HEK293 (cell line): ENCODE measurements around the gene OGFOD2.

Source experiments
- CTCF ChIA-PET: fragments of 350-600 bp; formaldehyde crosslinking; extraction: SDS; loops from one replicate; lab custom pipeline; 2021; ENCODE audit warnings: antibody characterized with exemption; lab: Yijun Ruan, JAX
- POLR2A ChIA-PET: fragments of 300-600 bp; formaldehyde crosslinking; extraction: SDS; loops from one replicate; lab custom pipeline; 2020; ENCODE audit warnings: antibody characterized with exemption, inconsistent platforms; lab: Yijun Ruan, JAX
- H3K27ac ChIP-seq: fragments of 200-500 bp; sonication (Bioruptor generic); 2 replicates; pipeline ENCODE4 v1.5.1; 2014; ENCODE audit warnings: low read depth, low read length, control low read depth, inconsistent platforms; ENCODE audit errors: extremely low read depth
- H3K36me3 ChIP-seq, 2 experiments: fragments of 200-500 bp in 1 of 2; sonication (Bioruptor generic) in 1 of 2; 1 replicate in 1 of 2; 2 replicates in 1 of 2; pipeline ENCODE4 v1.5.1; 2014 to 2017; ENCODE audit warnings: inconsistent platforms in 2 of 2, low read length in 2 of 2; ENCODE audit not compliant: control insufficient read depth in 2 of 2, insufficient read depth in 1 of 2
- H3K4me1 ChIP-seq: fragments of 200-500 bp; sonication (Bioruptor generic); 2 replicates; pipeline ENCODE4 v1.5.1; 2014; ENCODE audit warnings: mild to moderate bottlenecking, low read length, inconsistent platforms; ENCODE audit not compliant: control insufficient read depth, insufficient read depth
- H3K4me3 ChIP-seq: 2 replicates; pipeline ENCODE4 v1.5.1; 2011; ENCODE audit warnings: low read depth, mild to moderate bottlenecking, control low read depth, low read length, moderate library complexity
- H3K9me3 ChIP-seq: fragments of 200-500 bp; sonication (Bioruptor generic); 2 replicates; pipeline ENCODE4 v1.5.1; 2014; ENCODE audit warnings: low read depth, low read length, inconsistent platforms; ENCODE audit not compliant: control insufficient read depth, insufficient read depth
- EGR2 ChIP-seq: fragments of 450-650 bp; formaldehyde crosslinking; IDR thresholded peaks from 2 replicates; pipeline ENCODE4 v1.5.1; 2016; ENCODE audit warnings: low read depth, missing biosample characterization, missing genetic modification characterization
- KLF16 ChIP-seq: fragments of 450-650 bp; formaldehyde crosslinking; IDR thresholded peaks from 2 replicates; pipeline ENCODE4 v1.5.1; 2017; ENCODE audit warnings: missing biosample characterization, missing genetic modification characterization
- MZF1 ChIP-seq: fragments of 450-650 bp; formaldehyde crosslinking; IDR thresholded peaks from 2 replicates; pipeline ENCODE4 v1.5.1; 2017; ENCODE audit warnings: missing biosample characterization, missing genetic modification characterization, borderline replicate concordance
- OSR2 ChIP-seq: fragments of 450-650 bp; formaldehyde crosslinking; IDR thresholded peaks from 2 replicates; pipeline ENCODE4 v1.5.1; 2016; ENCODE audit warnings: missing biosample characterization, missing genetic modification characterization
- OVOL3 ChIP-seq: fragments of 450-650 bp; formaldehyde crosslinking; IDR thresholded peaks from 2 replicates; pipeline ENCODE4 v1.5.1; 2016; ENCODE audit warnings: missing biosample characterization, missing genetic modification characterization
- REST ChIP-seq: fragments of 450-650 bp; formaldehyde crosslinking; IDR thresholded peaks from 2 replicates; pipeline ENCODE4 v1.5.1; 2016; ENCODE audit warnings: missing biosample characterization, missing genetic modification characterization
- ZBTB20 ChIP-seq: fragments of 450-650 bp; formaldehyde crosslinking; IDR thresholded peaks from 2 replicates; pipeline ENCODE4 v1.5.1; 2016; ENCODE audit warnings: missing biosample characterization, missing genetic modification characterization
- ZBTB6 ChIP-seq: fragments of 450-650 bp; formaldehyde crosslinking; IDR thresholded peaks from 2 replicates; pipeline ENCODE4 v1.5.1; 2017; ENCODE audit warnings: missing biosample characterization, missing genetic modification characterization
- ZFHX2 ChIP-seq: fragments of 450-650 bp; formaldehyde crosslinking; conservative IDR thresholded peaks from 2 replicates; pipeline ENCODE4 v1.5.1; 2016; ENCODE audit warnings: missing biosample characterization, missing genetic modification characterization
- ZFP3 ChIP-seq: fragments of 450-650 bp; formaldehyde crosslinking; IDR thresholded peaks from 2 replicates; pipeline ENCODE4 v1.5.1; 2016; ENCODE audit warnings: low read depth, missing biosample characterization, missing genetic modification characterization
- ZNF184 ChIP-seq: fragments of 450-650 bp; IDR thresholded peaks from 2 replicates; pipeline ENCODE4 v1.5.1; 2018; ENCODE audit warnings: missing biosample characterization, mild to moderate bottlenecking, missing genetic modification characterization
- ZNF214 ChIP-seq: fragments of 450-650 bp; formaldehyde crosslinking; IDR thresholded peaks from 2 replicates; pipeline ENCODE4 v1.5.1; 2017; ENCODE audit warnings: missing biosample characterization, mild to moderate bottlenecking, missing genetic modification characterization, borderline replicate concordance
- ZNF473 ChIP-seq: fragments of 450-650 bp; formaldehyde crosslinking; IDR thresholded peaks from 2 replicates; pipeline ENCODE4 v1.5.1; 2017; ENCODE audit warnings: missing biosample characterization, missing genetic modification characterization
- ZNF558 ChIP-seq: fragments of 450-650 bp; formaldehyde crosslinking; IDR thresholded peaks from 2 replicates; pipeline ENCODE4 v1.5.1; 2016; ENCODE audit warnings: missing biosample characterization, missing genetic modification characterization
- ZNF792 ChIP-seq: fragments of 450-650 bp; formaldehyde crosslinking; IDR thresholded peaks from 2 replicates; pipeline ENCODE4 v1.5.1; 2016; ENCODE audit warnings: missing biosample characterization, missing genetic modification characterization
- TF ChIP-seq, protein P1 (sequence below): fragments of 450-650 bp; formaldehyde crosslinking; IDR thresholded peaks from 2 replicates; pipeline ENCODE4; 2016; ENCODE audit warnings: missing biosample characterization, missing genetic modification characterization

OGFOD2 gene

GRCh38 chr12:122961531-122962329, 13.3 kb upstream of the OGFOD2 start:
- TF ChIP-seq ZBTB6 (tag by site-specific recombination) (no peak), ZNF214 (no peak), ZBTB20 (peak; percentile 30), ZNF792 (tag by site-specific recombination) (peak; percentile 96), OSR2 (tag by site-specific recombination) (peak; percentile 50; the same call in 1 of the 2 replicates), OVOL3 (tag by site-specific recombination) (no peak), ZFHX2 (tag by site-specific recombination) (peak; percentile 55), MZF1 (tag by site-specific recombination) (no peak)
- H3K4me1 ChIP-seq = peaks cover 12% of the 10 kb centered on the region
- no peak overlapping the region for H3K27ac ChIP-seq
- H3K36me3 ChIP-seq = peaks cover 7 to 23% of the 10 kb centered on the region in 2 experiments; a peak in 2 of 3 replicates
- ChIA-PET POLR2A (no interaction called here), CTCF (interaction anchor here (1.3 kb wide), 1 partner anchor 9 kb away, joined by 4 read pairs; no protein-coding TSS in a partner anchor)
- no peak overlapping the region for H3K4me3 ChIP-seq
- H3K9me3 ChIP-seq = no peaks in the 10 kb centered on the region

GRCh38 chr12:122963941-122964265, 11.1 kb upstream of the OGFOD2 start:
- H3K9me3 ChIP-seq = no peaks in the 10 kb centered on the region
- ChIA-PET POLR2A (interaction anchor here (1.2 kb wide), 1 partner anchor 10 kb away, joined by 3 read pairs; no protein-coding TSS in a partner anchor), CTCF (interaction anchor here (1.3 kb wide), 1 partner anchor 105 kb away, joined by 6 read pairs; no protein-coding TSS in a partner anchor)
- H3K27ac ChIP-seq = no peak overlapping the region
- H3K4me3 ChIP-seq = no peak overlapping the region
- peaks cover 0 to 11% of the 10 kb centered on the region in 2 experiments; a peak in 2 of 3 replicates for H3K36me3 ChIP-seq
- H3K4me1 ChIP-seq = peaks cover 12% of the 10 kb centered on the region
- no peak for TF ChIP-seq ZNF473 (tag by site-specific recombination)
- peak; percentile 98 for TF ChIP-seq ZFHX2 (tag by site-specific recombination)
- no peak for TF ChIP-seq ZNF184 (tag by site-specific recombination)
- TF ChIP-seq EGR2 = peak; percentile 96; the same call in 1 of the 2 replicates
- no peak for TF ChIP-seq ZFP3 (tag by site-specific recombination)
- TF ChIP-seq, protein P1, sequence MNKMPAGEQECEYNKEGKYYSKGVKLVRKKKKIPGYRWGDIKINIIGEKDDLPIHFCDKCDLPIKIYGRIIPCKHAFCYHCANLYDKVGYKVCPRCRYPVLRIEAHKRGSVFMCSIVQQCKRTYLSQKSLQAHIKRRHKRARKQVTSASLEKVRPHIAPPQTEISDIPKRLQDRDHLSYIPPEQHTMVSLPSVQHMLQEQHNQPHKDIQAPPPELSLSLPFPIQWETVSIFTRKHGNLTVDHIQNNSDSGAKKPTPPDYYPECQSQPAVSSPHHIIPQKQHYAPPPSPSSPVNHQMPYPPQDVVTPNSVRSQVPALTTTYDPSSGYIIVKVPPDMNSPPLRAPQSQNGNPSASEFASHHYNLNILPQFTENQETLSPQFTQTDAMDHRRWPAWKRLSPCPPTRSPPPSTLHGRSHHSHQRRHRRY = no peak
- TF ChIP-seq KLF16 (tag by site-specific recombination) = no peak
- TF ChIP-seq ZNF558 (tag by site-specific recombination) = no peak

DNA sequence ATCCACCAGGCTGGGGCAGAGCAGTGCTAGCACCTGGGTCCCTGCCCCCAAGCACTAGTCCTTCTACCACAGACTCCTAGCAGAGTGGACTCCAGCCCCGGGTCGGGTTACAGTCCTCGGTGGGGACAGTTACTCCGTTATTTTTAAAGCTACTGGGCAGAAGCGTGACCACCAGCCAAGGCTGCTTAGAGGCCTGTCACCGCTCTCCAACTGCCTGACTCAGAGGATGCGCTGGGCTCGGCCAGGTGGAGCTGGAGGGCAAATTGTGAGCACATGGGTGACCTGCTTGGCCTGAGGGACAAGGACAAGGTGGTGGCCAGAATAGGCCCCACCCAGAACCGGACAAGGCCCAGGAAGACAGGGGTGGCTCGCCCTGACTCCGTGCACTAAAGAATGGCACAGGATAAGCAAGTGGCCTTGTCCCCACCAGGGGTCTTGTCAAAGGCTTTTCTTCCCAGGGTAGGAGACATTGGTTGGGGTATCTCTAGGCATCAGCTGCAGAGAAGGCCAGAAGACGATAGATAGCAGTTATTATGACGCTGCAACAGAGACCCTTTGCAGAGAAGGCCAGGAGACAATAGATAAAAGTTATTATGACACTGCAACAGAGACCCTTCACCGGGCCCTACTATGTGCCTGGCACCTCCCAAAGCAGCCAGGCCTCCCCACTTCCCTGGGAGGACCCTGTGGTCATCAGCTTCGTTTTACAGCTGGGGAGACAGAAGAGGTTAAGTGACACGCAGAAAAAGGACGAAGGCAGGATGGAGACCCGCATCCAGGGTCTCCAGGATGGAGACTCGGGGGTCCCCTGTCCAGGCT, 10.4 kb upstream of the OGFOD2 start:
- ChIA-PET POLR2A (interaction anchor here (0.7 to 2.6 kb wide), 3 partner anchors 9 to 514 kb away, joined by 3 to 36 read pairs (median 3); partner anchors contain the start of gene OGFOD2), CTCF (interaction anchor here (0.6 to 1.5 kb wide), 5 partner anchors 10 to 1332 kb away, joined by 3 to 6 read pairs (median 3); no protein-coding TSS in a partner anchor)
- TF ChIP-seq REST = no peak
- Histone ChIP-seq H3K4me1 (peaks cover 12% of the 10 kb centered on the region), H3K9me3 (no peaks in the 10 kb centered on the region), H3K27ac (no peak overlapping the region), H3K4me3 (no peak overlapping the region), H3K36me3 (peaks cover 0 to 7% of the 10 kb centered on the region in 2 experiments; a peak in 2 of 3 replicates)
